Activated naive CD4-positive, alpha-beta T cell treated with anti-CD3 and anti-CD28 coated beads for 36 hours (primary cell): ENCODE results near the gene WDR91. TPM values are rescaled to one million over a fixed set of nuclear protein-coding genes. Genes with fewer than 3 reads are reported as not detected.
A peak's percentile ranks its signal among the peaks of the same experiment; 100 is the strongest.

Experiments
- CTCF ChIA-PET: fragments of 350-600 bp; sonication (Branson Sonifier 250); formaldehyde crosslinking; loops from one replicate; lab custom pipeline; 2021; ENCODE audit warnings: antibody characterized with exemption; lab: Charles Lee
- DNase-seq: peaks from one replicate; pipeline ENCODE4 v3.0.0-alpha.2; 2020
- H3K27ac Mint-ChIP-seq: one replicate; pipeline ENCODE4 v1.8.0; 2021; ENCODE audit warnings: mild to moderate bottlenecking, mixed read lengths
- H3K27me3 Mint-ChIP-seq: one replicate; pipeline ENCODE4 v1.8.0; 2021; ENCODE audit warnings: low read depth, mixed read lengths
- H3K36me3 Mint-ChIP-seq: one replicate; pipeline ENCODE4 v1.8.0; 2021; ENCODE audit warnings: low read depth, mixed read lengths
- H3K4me1 Mint-ChIP-seq: one replicate; pipeline ENCODE4 v1.8.0; 2021; ENCODE audit warnings: low read depth, mixed read lengths
- H3K4me3 Mint-ChIP-seq: one replicate; pipeline ENCODE4 v1.8.0; 2021; ENCODE audit warnings: mild to moderate bottlenecking, moderate library complexity, mixed read lengths
- H3K9me3 Mint-ChIP-seq: one replicate; pipeline ENCODE4 v1.8.0; 2021; ENCODE audit warnings: mixed read lengths
- intact Hi-C: fragments of 100-400 bp; cut with micrococcal nuclease; formaldehyde crosslinking; loops from one replicate; pipeline ENCODE4 v1.15.1; 2023
- microRNA-seq: library from miRNA; unstranded; fragments of <30 nt; microRNA quantifications from one replicate; pipeline ENCODE4 v1.2.0, GENCODE V29; 2022; ENCODE audit warnings: borderline microRNAs expressed, borderline replicate concordance
- total RNA-seq, 2 experiments: library from RNA; stranded (reverse); gene quantifications; one replicate each; pipeline ENCODE4 v1.2.3, GENCODE V29; 2021

Gene WDR91
- total RNA-seq, 2 experiments from 2014 or later: 10.6 to 11.1 TPM

DNA sequence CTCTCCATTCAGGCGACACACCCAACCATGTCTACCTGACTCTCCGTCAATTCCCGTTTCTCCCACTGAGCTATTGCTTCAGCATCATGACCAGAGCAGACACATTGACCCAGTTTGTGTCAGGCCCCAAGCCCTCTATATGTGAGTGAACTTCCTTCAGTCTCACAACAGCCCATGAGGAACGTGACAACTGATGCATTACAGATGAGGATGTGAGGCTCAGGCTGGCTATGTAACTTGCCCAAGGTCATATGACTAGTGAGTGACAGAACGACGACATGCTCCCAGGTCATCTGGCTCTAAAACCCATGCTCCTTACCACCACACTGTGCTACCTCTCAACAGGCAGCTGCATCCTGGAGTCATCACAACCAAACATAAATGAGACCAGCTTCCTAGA, 59.8 kb downstream of the WDR91 start:
- CTCF ChIA-PET: interaction anchor here (9.8 kb wide), 1 partner anchor 18 kb away, joined by 61 read pairs; the partner anchor contains the start of gene CYREN

DNA sequence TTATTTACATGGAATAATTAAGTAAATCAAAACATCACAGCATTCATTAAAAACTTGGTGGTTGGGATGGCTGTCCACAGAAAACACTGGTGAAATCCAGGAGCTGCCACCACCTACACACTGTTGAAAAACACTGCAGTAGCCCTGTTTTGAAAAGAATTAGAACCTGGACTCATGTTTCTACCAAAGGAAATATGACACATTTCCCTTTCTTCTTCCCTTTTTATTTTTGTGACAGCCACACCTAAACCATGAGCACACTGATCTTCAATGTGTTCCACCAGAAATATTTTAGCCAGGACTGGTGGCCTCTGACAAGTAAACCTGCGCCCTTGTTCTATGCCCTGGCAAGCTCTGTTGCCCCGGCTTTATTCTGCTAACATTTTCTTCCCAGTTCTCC, 60.2 kb downstream of the WDR91 start:
- H3K9me3 Mint-ChIP-seq: peaks cover 29% of the 10 kb centered on the region
- DNase-seq: no peak
- no peak overlapping the region for H3K27ac Mint-ChIP-seq
- intact Hi-C loops: no loop called here
- no peaks in the 10 kb centered on the region for H3K27me3 Mint-ChIP-seq
- H3K36me3 Mint-ChIP-seq: peaks cover 51% of the 10 kb centered on the region
- CTCF ChIA-PET: interaction anchor here (9.8 kb wide), 1 partner anchor 18 kb away, joined by 61 read pairs; the partner anchor contains the start of gene CYREN
- H3K4me1 Mint-ChIP-seq: peaks cover 49% of the 10 kb centered on the region
- no peak overlapping the region for H3K4me3 Mint-ChIP-seq

More for the DNA sequence above, 59.8 kb downstream of the WDR91 start:
- Mint-ChIP-seq H3K4me3 (no peak overlapping the region), H3K27ac (no peak overlapping the region), H3K9me3 (peaks cover 33% of the 10 kb centered on the region), H3K36me3 (peaks cover 55% of the 10 kb centered on the region), H3K4me1 (peaks cover 45% of the 10 kb centered on the region), H3K27me3 (no peaks in the 10 kb centered on the region)
- intact Hi-C loops: no loop called here
- DNase-seq: no peak

DNA sequence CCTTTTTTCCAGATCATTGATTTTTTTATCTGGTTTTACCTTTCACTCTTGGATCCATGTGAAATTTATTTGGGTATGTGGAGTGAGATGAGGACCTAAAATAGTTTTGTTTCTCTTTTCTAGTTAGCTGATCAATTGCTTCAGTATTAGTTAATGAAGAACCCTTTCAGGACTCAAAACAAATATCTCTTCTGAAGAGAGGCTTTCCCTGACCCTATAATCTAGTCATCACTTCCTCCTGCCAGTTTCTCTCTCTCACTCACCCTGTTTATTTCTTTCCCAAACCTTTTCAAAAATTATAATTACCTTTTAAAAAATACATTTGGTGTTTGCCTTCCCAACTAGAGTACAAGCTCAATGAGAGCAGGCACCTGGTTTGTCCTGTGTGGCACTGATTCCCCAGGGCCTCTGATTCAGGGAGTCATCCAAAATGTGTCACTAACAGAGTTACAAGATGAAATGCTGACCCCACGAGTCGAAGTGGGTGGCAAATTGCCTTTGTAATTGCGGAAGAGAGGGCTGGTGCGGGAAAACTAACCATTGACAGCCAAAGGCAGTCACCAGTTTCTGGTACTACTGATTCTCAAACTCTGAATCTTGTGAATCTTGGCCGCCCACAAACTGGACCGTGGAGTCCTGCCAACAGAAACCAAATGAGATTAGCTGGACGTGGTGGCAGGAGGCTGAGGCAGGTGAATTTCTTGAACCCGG, 61.1 kb downstream of the WDR91 start:
- no peaks in the 10 kb centered on the region for H3K27me3 Mint-ChIP-seq
- peak overlapping the region; percentile 27 for H3K4me3 Mint-ChIP-seq
- DNase-seq: no peak
- H3K4me1 Mint-ChIP-seq: peaks cover 55% of the 10 kb centered on the region
- intact Hi-C loops: no loop called here
- H3K36me3 Mint-ChIP-seq: peaks cover 42% of the 10 kb centered on the region
- CTCF ChIA-PET: interaction anchor here (9.8 kb wide), 1 partner anchor 19 kb away, joined by 61 read pairs; the partner anchor contains the start of gene CYREN
- peaks cover 22% of the 10 kb centered on the region for H3K9me3 Mint-ChIP-seq
- no peak overlapping the region for H3K27ac Mint-ChIP-seq

DNA sequence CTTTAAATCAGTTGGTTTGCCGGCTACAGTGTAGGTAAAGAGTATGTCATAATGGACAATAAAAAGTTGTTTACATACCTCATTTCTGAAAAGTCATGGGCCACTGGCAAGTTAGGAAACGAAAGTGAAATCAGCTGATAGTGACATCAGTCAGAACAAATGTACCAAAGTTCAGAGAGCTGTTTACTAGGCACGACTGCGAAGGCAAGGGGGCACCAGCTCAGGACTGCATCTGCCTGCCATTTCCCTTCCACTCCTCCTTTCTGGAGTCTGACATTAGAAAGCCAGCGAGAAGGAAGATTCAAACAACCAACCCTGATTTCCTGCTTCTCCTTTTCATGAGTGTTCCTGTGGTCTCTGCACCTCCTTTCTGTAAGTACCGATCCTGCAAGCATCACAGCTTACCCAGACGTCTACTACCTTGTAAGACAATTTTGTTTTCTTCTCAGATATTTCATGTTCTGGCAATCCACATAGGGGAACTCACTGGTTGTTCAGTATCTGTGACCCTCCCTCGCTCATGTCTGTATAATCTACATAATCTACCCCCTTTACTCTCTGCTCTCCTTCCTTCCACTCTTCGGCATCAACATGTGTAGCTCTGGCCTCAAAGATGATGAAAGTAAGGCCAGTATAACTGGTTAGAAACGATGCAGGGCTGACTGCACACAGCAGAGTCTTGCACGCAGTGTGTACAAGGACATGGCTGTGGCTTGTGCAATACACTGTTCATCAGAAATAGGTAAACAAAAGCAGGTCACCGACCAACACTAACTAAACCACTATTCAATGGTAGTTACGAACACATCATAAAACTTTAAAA, 63.2 kb downstream of the WDR91 start, which contains the start of gene TMEM140:
Gene TMEM140 (plus strand): TSS at position 174 of the 823 bp plus-strand sequence. CDS start 16,370 bp downstream, outside the sequence.
- Mint-ChIP-seq H3K4me3 (peak within 1 kb of the TSS; percentile 81), H3K9me3 (peaks cover 4% of the 10 kb centered on the region), H3K27ac (peak within 1 kb of the TSS; percentile 91), H3K27me3 (no peaks in the 10 kb centered on the region), H3K4me1 (peaks cover 49% of the 10 kb centered on the region), H3K36me3 (peaks cover 23% of the 10 kb centered on the region)
- DNase-seq: peak; percentile 72
- intact Hi-C loops: loop anchor here (1.0 to 5.0 kb wide), 15 partner anchors 12 to 884 kb away; partner anchors contain the start of genes AGBL3, AKR1B1, BPGM and CNOT4
- CTCF ChIA-PET: interaction anchor here (0.6 to 9.8 kb wide), 4 partner anchors 11 to 500 kb away, joined by 4 to 61 read pairs (median 14); partner anchors contain the start of gene CYREN

DNA sequence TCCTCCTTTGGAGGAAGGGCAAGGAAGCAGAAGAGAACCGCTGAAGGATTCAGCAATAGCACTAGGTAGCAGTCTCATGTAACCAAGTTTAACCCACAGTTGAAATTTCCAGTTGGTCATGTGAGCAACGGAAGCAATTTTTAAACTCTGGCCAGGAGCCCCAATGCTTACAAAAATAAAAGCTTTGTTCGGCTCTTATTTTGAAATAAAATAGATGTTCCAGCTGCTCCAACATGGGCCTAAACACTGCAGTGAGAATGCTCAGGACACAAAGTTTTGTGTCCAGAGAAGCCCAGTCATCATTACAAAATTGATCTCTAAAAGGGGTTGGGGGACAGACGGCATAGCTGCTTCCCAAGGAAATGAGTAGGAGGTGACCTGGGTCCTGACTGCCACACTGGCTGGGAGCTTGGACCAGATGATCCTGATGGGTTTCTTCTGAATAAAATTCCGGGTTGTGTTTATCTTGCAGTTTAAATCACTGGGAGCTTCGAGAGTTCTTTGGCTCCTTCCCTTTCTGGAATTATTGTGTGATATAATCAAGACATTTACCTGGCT, 63.9 kb downstream of the WDR91 start:
- peak overlapping the region; percentile 81 for H3K4me3 Mint-ChIP-seq
- CTCF ChIA-PET: interaction anchor here (0.6 to 9.8 kb wide), 4 partner anchors 10 to 499 kb away, joined by 4 to 61 read pairs (median 14); partner anchors contain the start of gene CYREN
- peaks cover 49% of the 10 kb centered on the region for H3K4me1 Mint-ChIP-seq
- no peaks in the 10 kb centered on the region for H3K27me3 Mint-ChIP-seq
- H3K36me3 Mint-ChIP-seq: peaks cover 17% of the 10 kb centered on the region
- intact Hi-C loops: loop anchor here (1.0 to 5.0 kb wide), 10 partner anchors 154 to 885 kb away; partner anchors contain the start of genes AKR1B1, BPGM, CNOT4 and NUP205
- peak; percentile 41 for DNase-seq
- peak overlapping the region; percentile 91 for H3K27ac Mint-ChIP-seq
- H3K9me3 Mint-ChIP-seq: no peaks in the 10 kb centered on the region

DNA sequence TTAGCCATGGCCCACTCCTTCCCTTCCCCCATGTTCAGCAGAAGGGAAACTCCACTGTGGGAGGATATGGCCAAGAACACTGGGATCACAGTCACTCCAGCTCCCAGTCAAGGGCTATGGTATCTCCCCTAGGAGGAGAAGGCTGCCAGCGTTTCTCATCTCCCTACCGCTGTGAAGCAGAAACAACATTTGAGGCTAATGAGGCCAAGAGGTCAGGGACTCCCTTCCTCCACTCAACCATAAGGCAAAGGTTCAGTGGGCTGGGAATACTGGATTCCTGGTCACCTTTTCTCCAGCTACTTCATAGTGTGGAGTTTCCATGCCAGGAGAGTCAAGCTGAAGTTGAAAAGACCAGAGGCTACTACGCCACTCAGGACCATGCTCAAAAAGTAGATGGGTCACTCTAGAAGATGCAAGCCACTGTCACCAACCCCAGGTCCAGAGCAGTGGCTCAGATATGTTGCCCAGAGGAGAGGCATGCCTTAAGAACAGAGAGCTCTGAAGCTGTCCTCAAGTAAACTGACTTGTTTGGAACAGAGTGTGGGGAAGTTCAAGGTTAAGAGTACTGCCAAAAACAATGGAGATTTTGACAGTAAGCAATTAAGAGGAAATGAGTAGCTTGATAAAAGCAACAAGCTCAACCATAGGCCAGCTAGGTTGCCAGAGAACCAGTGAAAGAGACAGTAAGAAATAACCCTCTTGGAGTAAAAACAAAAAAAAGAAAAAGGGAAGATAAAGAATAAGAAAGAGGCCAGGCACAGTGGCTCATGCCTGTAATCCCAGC, 67.2 kb downstream of the WDR91 start:
- H3K4me3 Mint-ChIP-seq: no peak overlapping the region
- no peak overlapping the region for H3K27ac Mint-ChIP-seq
- peaks cover 4% of the 10 kb centered on the region for H3K9me3 Mint-ChIP-seq
- intact Hi-C loops: no loop called here
- CTCF ChIA-PET: interaction anchor here (0.9 to 9.8 kb wide), 2 partner anchors 25 to 158 kb away, joined by 3 to 61 read pairs; partner anchors contain the start of genes AGBL3 and CYREN
- H3K4me1 Mint-ChIP-seq: peaks cover 24% of the 10 kb centered on the region
- no peaks in the 10 kb centered on the region for H3K27me3 Mint-ChIP-seq
- DNase-seq: no peak
- H3K36me3 Mint-ChIP-seq: peaks cover 6% of the 10 kb centered on the region

Small RNAs within 50 kb of the gene (microRNA-seq; reads per million reads assigned to microRNA genes)
- gene MIR6509: not detected

Other genes starting within 250 kb of the WDR91 start
- 1 to 10 TPM; 2.6 to 3.6 TPM for gene AGBL3, start 225.0 kb downstream of the WDR91 start, total RNA-seq
- gene TMEM140, start 63.5 kb downstream of the WDR91 start, total RNA-seq: 1 to 10 TPM; 8.1 to 9.2 TPM
- gene CYREN, start 40.8 kb downstream of the WDR91 start, total RNA-seq: 10 to 100 TPM; 36.7 to 39.0 TPM
- gene STRA8, start 22.3 kb upstream of the WDR91 start, total RNA-seq: not detected